ENCODE results near the gene COMT. TPM values are rescaled to one million over a fixed set of nuclear protein-coding genes. Genes with fewer than 3 reads are reported as not detected.
A peak's percentile ranks its signal among the peaks of the same experiment; 100 is the strongest.

COMT gene
- total and polyA plus RNA-seq, 4 donors = 75.3 to 430 (median 146) TPM

DNA sequence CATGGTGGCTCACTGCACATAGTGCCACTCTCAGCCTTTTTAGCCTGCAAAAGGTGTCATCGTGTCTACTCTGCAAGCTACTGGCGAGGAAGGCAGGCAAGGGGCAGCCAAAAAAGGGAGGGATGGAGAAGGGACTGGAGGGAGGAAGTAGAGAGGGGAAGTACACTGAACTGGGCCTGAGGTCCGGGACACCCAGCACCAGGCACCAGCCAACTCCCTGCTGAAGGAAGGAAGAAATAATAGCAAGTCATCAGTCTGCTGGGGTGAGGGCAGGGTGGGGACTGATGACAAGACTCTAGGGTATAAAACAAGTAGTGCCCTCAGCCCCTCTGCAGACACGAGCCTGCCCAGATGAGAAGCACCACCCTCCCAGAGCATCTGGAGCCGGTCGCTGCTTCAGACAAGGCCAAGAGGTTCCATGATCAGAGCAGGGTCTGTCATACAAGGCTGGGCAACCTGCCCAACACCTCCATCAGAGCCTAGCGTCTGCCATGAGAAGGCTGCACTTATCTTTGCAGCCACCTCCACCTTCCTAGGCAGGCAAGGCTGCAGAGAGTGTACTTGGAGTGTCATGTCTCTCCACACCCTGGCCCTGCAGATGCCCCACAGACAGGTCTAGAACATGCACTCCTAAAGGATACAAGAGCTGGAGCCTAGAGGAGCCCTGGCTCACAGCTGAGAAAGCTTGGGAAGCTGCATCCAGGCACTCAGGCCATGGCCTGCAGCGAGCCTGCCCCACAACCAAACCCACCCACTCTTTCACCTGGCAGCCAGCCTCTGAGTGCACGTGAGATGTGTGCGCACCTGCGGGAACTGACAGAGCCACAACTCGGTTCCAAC, 9.0 kb upstream of the COMT start (continued):
- TF ChIP-seq, protein P1, sequence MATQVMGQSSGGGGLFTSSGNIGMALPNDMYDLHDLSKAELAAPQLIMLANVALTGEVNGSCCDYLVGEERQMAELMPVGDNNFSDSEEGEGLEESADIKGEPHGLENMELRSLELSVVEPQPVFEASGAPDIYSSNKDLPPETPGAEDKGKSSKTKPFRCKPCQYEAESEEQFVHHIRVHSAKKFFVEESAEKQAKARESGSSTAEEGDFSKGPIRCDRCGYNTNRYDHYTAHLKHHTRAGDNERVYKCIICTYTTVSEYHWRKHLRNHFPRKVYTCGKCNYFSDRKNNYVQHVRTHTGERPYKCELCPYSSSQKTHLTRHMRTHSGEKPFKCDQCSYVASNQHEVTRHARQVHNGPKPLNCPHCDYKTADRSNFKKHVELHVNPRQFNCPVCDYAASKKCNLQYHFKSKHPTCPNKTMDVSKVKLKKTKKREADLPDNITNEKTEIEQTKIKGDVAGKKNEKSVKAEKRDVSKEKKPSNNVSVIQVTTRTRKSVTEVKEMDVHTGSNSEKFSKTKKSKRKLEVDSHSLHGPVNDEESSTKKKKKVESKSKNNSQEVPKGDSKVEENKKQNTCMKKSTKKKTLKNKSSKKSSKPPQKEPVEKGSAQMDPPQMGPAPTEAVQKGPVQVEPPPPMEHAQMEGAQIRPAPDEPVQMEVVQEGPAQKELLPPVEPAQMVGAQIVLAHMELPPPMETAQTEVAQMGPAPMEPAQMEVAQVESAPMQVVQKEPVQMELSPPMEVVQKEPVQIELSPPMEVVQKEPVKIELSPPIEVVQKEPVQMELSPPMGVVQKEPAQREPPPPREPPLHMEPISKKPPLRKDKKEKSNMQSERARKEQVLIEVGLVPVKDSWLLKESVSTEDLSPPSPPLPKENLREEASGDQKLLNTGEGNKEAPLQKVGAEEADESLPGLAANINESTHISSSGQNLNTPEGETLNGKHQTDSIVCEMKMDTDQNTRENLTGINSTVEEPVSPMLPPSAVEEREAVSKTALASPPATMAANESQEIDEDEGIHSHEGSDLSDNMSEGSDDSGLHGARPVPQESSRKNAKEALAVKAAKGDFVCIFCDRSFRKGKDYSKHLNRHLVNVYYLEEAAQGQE (IDR thresholded peaks at IDR 0.05) = no peak

DNA sequence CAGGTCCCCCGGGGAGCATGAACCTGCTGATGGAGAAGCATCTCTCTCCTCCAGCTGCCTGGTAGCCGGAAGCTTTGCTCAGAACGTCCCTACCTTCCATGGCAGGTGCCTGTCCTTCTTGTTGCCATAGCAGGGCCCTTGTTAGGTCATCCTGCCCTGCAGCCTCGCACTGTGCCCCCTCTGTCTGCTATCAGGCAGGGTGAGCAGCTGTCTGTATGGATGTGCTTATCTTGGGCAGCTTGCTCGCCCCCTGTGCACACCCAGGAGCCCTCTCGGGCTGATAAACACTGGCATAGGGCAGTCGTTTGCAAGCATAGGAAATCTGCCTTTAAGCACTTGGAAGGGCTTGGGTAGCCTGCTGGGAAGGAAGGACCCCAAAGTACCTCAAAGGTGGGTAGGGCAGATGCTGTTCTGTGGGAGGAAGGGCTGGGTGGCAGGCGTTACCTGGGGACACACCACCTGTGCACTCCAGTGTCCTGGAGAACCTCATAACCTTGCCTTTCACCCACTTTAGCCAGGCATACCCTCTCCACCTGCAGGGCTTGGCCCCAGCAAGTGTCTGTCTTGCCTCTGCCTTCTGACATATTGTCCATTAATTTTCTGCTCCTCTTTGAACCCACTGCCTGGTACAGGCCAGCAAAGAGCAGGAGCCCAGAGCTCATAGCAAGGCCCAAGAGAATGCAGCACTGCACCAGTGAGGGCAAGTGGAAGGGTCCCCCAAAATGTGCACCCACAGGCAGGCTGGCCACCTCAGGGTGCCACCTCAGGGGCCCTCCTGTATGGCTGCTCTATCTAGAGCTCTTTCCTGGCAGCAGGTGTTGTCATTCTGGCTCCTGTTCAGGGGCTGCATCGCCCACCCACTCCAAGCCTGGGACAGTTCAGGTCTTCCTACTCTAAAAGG, 8.0 kb upstream of the COMT start:
- Histone ChIP-seq H3K4me3 (ENCODE audit: low read depth in 1 of 3, low read length in 3 of 3) (no peak overlapping the region), H3K9ac (ENCODE audit: low read depth in 1 of 2, low read length in 2 of 2) (no peak overlapping the region), H3K4me1 (ENCODE audit: control insufficient read depth in 4 of 4, insufficient read depth in 4 of 4, low read length in 3 of 4) (peaks cover 2 to 19% (median 15%) of the 10 kb centered on the region in 4 donors), H3K27me3 (ENCODE audit: control insufficient read depth in 4 of 4, insufficient read depth in 4 of 4, low read length in 3 of 4) (no peaks in the 10 kb centered on the region), H3K27ac (ENCODE audit: low read depth in 1 of 2, low read length in 2 of 2) (no peak overlapping the region), H3K36me3 (ENCODE audit: control insufficient read depth in 4 of 4, insufficient read depth in 3 of 4, low read depth in 1 of 4, low read length in 3 of 4) (peaks cover 0 to 3% (median 0%) of the 10 kb centered on the region in 4 donors), H3K9me3 (ENCODE audit: control insufficient read depth in 4 of 4, low read length in 3 of 4) (no peaks in the 10 kb centered on the region)
- peak; percentile 73 for DNase-seq (ENCODE audit: low spot score)
- WGBS = 86% methylated on average over 9 of the region's 9 CpGs
- no peak for TF ChIP-seq FOXA1 (IDR thresholded peaks at IDR 0.05)
- no peak for TF ChIP-seq HNF4A (conservative IDR thresholded peaks at IDR 0.05)
- TF ChIP-seq TAF1 (conservative IDR thresholded peaks at IDR 0.05) = no peak
- TF ChIP-seq, protein P1 (IDR thresholded peaks at IDR 0.05) = no peak
- no peak for TF ChIP-seq FOXA2 (IDR thresholded peaks at IDR 0.05)
- TF ChIP-seq, protein P2, sequence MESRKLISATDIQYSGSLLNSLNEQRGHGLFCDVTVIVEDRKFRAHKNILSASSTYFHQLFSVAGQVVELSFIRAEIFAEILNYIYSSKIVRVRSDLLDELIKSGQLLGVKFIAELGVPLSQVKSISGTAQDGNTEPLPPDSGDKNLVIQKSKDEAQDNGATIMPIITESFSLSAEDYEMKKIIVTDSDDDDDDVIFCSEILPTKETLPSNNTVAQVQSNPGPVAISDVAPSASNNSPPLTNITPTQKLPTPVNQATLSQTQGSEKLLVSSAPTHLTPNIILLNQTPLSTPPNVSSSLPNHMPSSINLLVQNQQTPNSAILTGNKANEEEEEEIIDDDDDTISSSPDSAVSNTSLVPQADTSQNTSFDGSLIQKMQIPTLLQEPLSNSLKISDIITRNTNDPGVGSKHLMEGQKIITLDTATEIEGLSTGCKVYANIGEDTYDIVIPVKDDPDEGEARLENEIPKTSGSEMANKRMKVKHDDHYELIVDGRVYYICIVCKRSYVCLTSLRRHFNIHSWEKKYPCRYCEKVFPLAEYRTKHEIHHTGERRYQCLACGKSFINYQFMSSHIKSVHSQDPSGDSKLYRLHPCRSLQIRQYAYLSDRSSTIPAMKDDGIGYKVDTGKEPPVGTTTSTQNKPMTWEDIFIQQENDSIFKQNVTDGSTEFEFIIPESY (IDR thresholded peaks at IDR 0.05) = no peak
- TF ChIP-seq NR2F2 (IDR thresholded peaks at IDR 0.05) = no peak
- TF ChIP-seq CTCF (IDR thresholded peaks at IDR 0.05; ENCODE audit: low read depth, low read length, missing input control) = no peak
- no peak for TF ChIP-seq JUND (IDR thresholded peaks at IDR 0.05)
- no peak for TF ChIP-seq GABPA (IDR thresholded peaks at IDR 0.05 in 1 of 2, conservative IDR thresholded peaks at IDR 0.05 in 1 of 2)
- TF ChIP-seq RXRA (IDR thresholded peaks at IDR 0.05) = no peak
- no peak for TF ChIP-seq EGR1 (IDR thresholded peaks at IDR 0.05; ENCODE audit: low read depth in 2 of 2)
- no peak for TF ChIP-seq SP1 (IDR thresholded peaks at IDR 0.05)
- no peak for TF ChIP-seq RAD21 (IDR thresholded peaks at IDR 0.05)
- TF ChIP-seq HNF4G (IDR thresholded peaks at IDR 0.05) = no peak
- TF ChIP-seq, protein P3, sequence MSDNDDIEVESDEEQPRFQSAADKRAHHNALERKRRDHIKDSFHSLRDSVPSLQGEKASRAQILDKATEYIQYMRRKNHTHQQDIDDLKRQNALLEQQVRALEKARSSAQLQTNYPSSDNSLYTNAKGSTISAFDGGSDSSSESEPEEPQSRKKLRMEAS (IDR thresholded peaks at IDR 0.05) = no peak

Data from liver (tissue), 9 donors.